HEK293 (cell line): ENCODE results near the gene GSG1L.

Experiments
- CTCF ChIA-PET: fragments of 350-600 bp; formaldehyde crosslinking; extraction: SDS; loops from one replicate; lab custom pipeline; 2021; ENCODE audit warnings: antibody characterized with exemption; lab: Yijun Ruan, JAX
- POLR2A ChIA-PET: fragments of 300-600 bp; formaldehyde crosslinking; extraction: SDS; loops from one replicate; lab custom pipeline; 2020; ENCODE audit warnings: antibody characterized with exemption, inconsistent platforms; lab: Yijun Ruan, JAX
- H3K27ac ChIP-seq: fragments of 200-500 bp; sonication (Bioruptor generic); 2 replicates; pipeline ENCODE4 v1.5.1; 2014; ENCODE audit warnings: low read depth, low read length, control low read depth, inconsistent platforms; ENCODE audit errors: extremely low read depth
- H3K36me3 ChIP-seq, 2 experiments: fragments of 200-500 bp in 1 of 2; sonication (Bioruptor generic) in 1 of 2; 1 replicate in 1 of 2; 2 replicates in 1 of 2; pipeline ENCODE4 v1.5.1; 2014 to 2017; ENCODE audit warnings: inconsistent platforms in 2 of 2, low read length in 2 of 2; ENCODE audit not compliant: control insufficient read depth in 2 of 2, insufficient read depth in 1 of 2
- H3K4me1 ChIP-seq: fragments of 200-500 bp; sonication (Bioruptor generic); 2 replicates; pipeline ENCODE4 v1.5.1; 2014; ENCODE audit warnings: mild to moderate bottlenecking, low read length, inconsistent platforms; ENCODE audit not compliant: control insufficient read depth, insufficient read depth
- H3K4me3 ChIP-seq: 2 replicates; pipeline ENCODE4 v1.5.1; 2011; ENCODE audit warnings: low read depth, mild to moderate bottlenecking, control low read depth, low read length, moderate library complexity
- H3K9me3 ChIP-seq: fragments of 200-500 bp; sonication (Bioruptor generic); 2 replicates; pipeline ENCODE4 v1.5.1; 2014; ENCODE audit warnings: low read depth, low read length, inconsistent platforms; ENCODE audit not compliant: control insufficient read depth, insufficient read depth
- FEZF1 ChIP-seq: fragments of 450-650 bp; formaldehyde crosslinking; IDR thresholded peaks from 2 replicates; pipeline ENCODE4 v1.5.1; 2016; ENCODE audit warnings: missing biosample characterization, missing genetic modification characterization
- KLF1 ChIP-seq: fragments of 450-650 bp; formaldehyde crosslinking; IDR thresholded peaks from 2 replicates; pipeline ENCODE4 v1.5.1; 2016; ENCODE audit warnings: missing biosample characterization, missing genetic modification characterization
- PRDM1 ChIP-seq: fragments of 450-650 bp; formaldehyde crosslinking; IDR thresholded peaks from 2 replicates; pipeline ENCODE4; 2016; ENCODE audit warnings: missing biosample characterization, missing genetic modification characterization
- SP7 ChIP-seq: fragments of 450-650 bp; formaldehyde crosslinking; IDR thresholded peaks from 2 replicates; pipeline ENCODE4 v1.5.1; 2016; ENCODE audit warnings: missing biosample characterization, missing genetic modification characterization
- TSHZ1 ChIP-seq: fragments of 450-650 bp; formaldehyde crosslinking; IDR thresholded peaks from 2 replicates; pipeline ENCODE4 v1.5.1; 2016; ENCODE audit warnings: missing biosample characterization, missing genetic modification characterization, borderline replicate concordance
- ZEB2 ChIP-seq: fragments of 450-650 bp; formaldehyde crosslinking; IDR thresholded peaks from 2 replicates; pipeline ENCODE4 v1.5.1; 2016; ENCODE audit warnings: missing biosample characterization, missing genetic modification characterization
- ZFP37 ChIP-seq: fragments of 450-650 bp; formaldehyde crosslinking; IDR thresholded peaks from 2 replicates; pipeline ENCODE4 v1.5.1; 2016; ENCODE audit warnings: missing biosample characterization, missing genetic modification characterization
- ZFP69B ChIP-seq: fragments of 450-650 bp; formaldehyde crosslinking; IDR thresholded peaks from 2 replicates; pipeline ENCODE4 v1.5.1; 2016; ENCODE audit warnings: missing biosample characterization, missing genetic modification characterization
- ZNF155 ChIP-seq: fragments of 450-650 bp; formaldehyde crosslinking; IDR thresholded peaks from 2 replicates; pipeline ENCODE4 v1.5.1; 2016; ENCODE audit warnings: missing biosample characterization, missing genetic modification characterization
- ZNF24 ChIP-seq: fragments of 450-650 bp; formaldehyde crosslinking; IDR thresholded peaks from 2 replicates; pipeline ENCODE4 v1.5.1; 2016; ENCODE audit warnings: missing biosample characterization, missing genetic modification characterization
- ZNF248 ChIP-seq: fragments of 450-650 bp; formaldehyde crosslinking; IDR thresholded peaks from 2 replicates; pipeline ENCODE4 v1.5.1; 2017; ENCODE audit warnings: missing biosample characterization, missing genetic modification characterization
- ZNF335 ChIP-seq: fragments of 450-650 bp; formaldehyde crosslinking; conservative IDR thresholded peaks from 2 replicates; pipeline ENCODE4 v1.5.1; 2016; ENCODE audit warnings: missing biosample characterization, missing genetic modification characterization
- ZNF449 ChIP-seq: fragments of 450-650 bp; formaldehyde crosslinking; IDR thresholded peaks from 2 replicates; pipeline ENCODE4 v1.5.1; 2017; ENCODE audit warnings: missing biosample characterization, mild to moderate bottlenecking, missing genetic modification characterization, moderate library complexity
- ZNF501 ChIP-seq: fragments of 450-650 bp; formaldehyde crosslinking; IDR thresholded peaks from 2 replicates; pipeline ENCODE4 v1.5.1; 2016; ENCODE audit warnings: missing biosample characterization, missing genetic modification characterization
- ZNF560 ChIP-seq: fragments of 450-650 bp; formaldehyde crosslinking; IDR thresholded peaks from 2 replicates; pipeline ENCODE4 v1.5.1; 2017; ENCODE audit warnings: missing biosample characterization, missing genetic modification characterization, borderline replicate concordance
- ZNF596 ChIP-seq: fragments of 450-650 bp; IDR thresholded peaks from 2 replicates; pipeline ENCODE4 v1.5.0; 2018; ENCODE audit warnings: missing biosample characterization, mild to moderate bottlenecking, missing genetic modification characterization, moderate library complexity
- ZNF626 ChIP-seq: fragments of 450-650 bp; sonication (Bioruptor Pico); formaldehyde crosslinking; IDR thresholded peaks from 2 replicates; pipeline ENCODE4 v1.5.1; 2018; ENCODE audit warnings: missing biosample characterization, missing genetic modification characterization, inconsistent platforms
- ZNF664 ChIP-seq: fragments of 450-650 bp; formaldehyde crosslinking; IDR thresholded peaks from 2 replicates; pipeline ENCODE4 v1.5.1; 2016; ENCODE audit warnings: missing biosample characterization, missing genetic modification characterization
- ZNF670 ChIP-seq: fragments of 450-650 bp; formaldehyde crosslinking; IDR thresholded peaks from 2 replicates; pipeline ENCODE4 v1.5.1; 2016; ENCODE audit warnings: missing biosample characterization, missing genetic modification characterization, low read depth
- ZNF701 ChIP-seq: fragments of 450-650 bp; formaldehyde crosslinking; IDR thresholded peaks from 2 replicates; pipeline ENCODE4 v1.5.1; 2016; ENCODE audit warnings: missing biosample characterization, missing genetic modification characterization
- ZNF707 ChIP-seq: fragments of 450-650 bp; formaldehyde crosslinking; IDR thresholded peaks from 2 replicates; pipeline ENCODE4 v1.5.1; 2016; ENCODE audit warnings: missing biosample characterization, missing genetic modification characterization
- ZNF768 ChIP-seq: fragments of 450-650 bp; formaldehyde crosslinking; IDR thresholded peaks from 2 replicates; pipeline ENCODE4 v1.5.1; 2018; ENCODE audit warnings: missing biosample characterization, mild to moderate bottlenecking, missing genetic modification characterization
- ZNF830 ChIP-seq: fragments of 450-650 bp; IDR thresholded peaks from 2 replicates; pipeline ENCODE4 v1.5.0; 2018; ENCODE audit warnings: missing biosample characterization, missing genetic modification characterization, low read depth, mild to moderate bottlenecking, moderate library complexity

GSG1L gene

GRCh38 chr16:27862953-27863352 is 200.6 kb downstream of the GSG1L start (continued):
- TF ChIP-seq TSHZ1 (tag by site-specific recombination), result no peak
- TF ChIP-seq ZNF768, result no peak

GRCh38 chr16:27860091-27860490 is 203.4 kb downstream of the GSG1L start:
- H3K4me1 ChIP-seq, result no peaks in the 10 kb centered on the region
- H3K9me3 ChIP-seq, result no peaks in the 10 kb centered on the region
- ChIA-PET POLR2A (no interaction called here), CTCF (interaction anchor here (0.6 to 1.6 kb wide), 2 partner anchors 220 to 344 kb away, joined by 3 to 9 read pairs; no protein-coding TSS in a partner anchor)
- TF ChIP-seq FEZF1 (tag by site-specific recombination) (no peak), ZNF501 (tag by site-specific recombination) (no peak), ZNF24 (no peak), ZNF560 (tag by site-specific recombination) (no peak), ZEB2 (tag by site-specific recombination) (no peak), ZNF830 (no peak), PRDM1 (tag by site-specific recombination) (no peak), ZNF670 (tag by site-specific recombination) (no peak), KLF1 (tag by site-specific recombination) (no peak), ZNF155 (tag by site-specific recombination) (no peak), ZNF701 (tag by site-specific recombination) (no peak), ZNF707 (tag by site-specific recombination) (no peak), SP7 (tag by site-specific recombination) (no peak), ZNF664 (tag by site-specific recombination) (no peak)
- no peaks in the 10 kb centered on the region for H3K36me3 ChIP-seq
- H3K27ac ChIP-seq, result no peak overlapping the region
- H3K4me3 ChIP-seq, result no peak overlapping the region

- no peak overlapping the region for H3K27ac ChIP-seq
- CTCF ChIA-PET, result interaction anchor here (0.6 to 3.3 kb wide), 15 partner anchors 8 to 296 kb away, joined by 3 to 21 read pairs (median 4); no protein-coding TSS in a partner anchor
- POLR2A ChIA-PET, result no interaction called here
- no peaks in the 10 kb centered on the region for H3K9me3 ChIP-seq
- no peak overlapping the region for H3K4me3 ChIP-seq
- no peaks in the 10 kb centered on the region for H3K36me3 ChIP-seq
- TF ChIP-seq ZNF449 (tag by site-specific recombination), result no peak
- no peak for TF ChIP-seq ZNF626 (tag by site-specific recombination)
- no peak for TF ChIP-seq ZFP69B (tag by site-specific recombination)
- TF ChIP-seq ZNF596, result no peak
- no peak for TF ChIP-seq ZNF248 (tag by site-specific recombination)
- TF ChIP-seq ZFP37 (tag by site-specific recombination), result no peak
- TF ChIP-seq ZNF335 (tag by site-specific recombination), result no peak
- no peaks in the 10 kb centered on the region for H3K4me1 ChIP-seq
Observed at GRCh38 chr16:27859020-27859419, 204.5 kb downstream of the GSG1L start.
